GM21390 (cell line): ENCODE measurements around the gene ARHGEF40.

ENCODE experiments used
- ATAC-seq: cut with Tn5 transposase; IDR thresholded peaks from one replicate; pipeline ENCODE4 v1.9.1; 2021; ENCODE audit not compliant: unreplicated experiment

Gene ARHGEF40

GRCh38 chr14:21112255-21112654 lies 42.2 kb downstream of the ARHGEF40 start:
- ATAC-seq: no peak

GRCh38 chr14:21113369-21113768 lies 43.3 kb downstream of the ARHGEF40 start:
- ATAC-seq: no peak

- no peak for ATAC-seq
Observed at GRCh38 chr14:21118933-21119332, 48.8 kb downstream of the ARHGEF40 start.

- no peak for ATAC-seq
Observed at GRCh38 chr14:21120686-21121085, 50.6 kb downstream of the ARHGEF40 start.

GRCh38 chr14:21121122-21121521 lies 51.0 kb downstream of the ARHGEF40 start:
- no peak for ATAC-seq

- no peak for ATAC-seq
Observed at GRCh38 chr14:21123429-21123828, 53.3 kb downstream of the ARHGEF40 start.

GRCh38 chr14:21133901-21134300 lies 63.8 kb downstream of the ARHGEF40 start:
- no peak for ATAC-seq

- ATAC-seq: no peak
Observed at GRCh38 chr14:21136024-21136423, 65.9 kb downstream of the ARHGEF40 start.
